HEK293 (cell line): ENCODE data around the gene SURF1.

Experiments used
- ZNF140 ChIP-seq: fragments of 450-650 bp; formaldehyde crosslinking; IDR thresholded peaks from 2 replicates; pipeline ENCODE4 v1.5.1; 2016; ENCODE audit warnings: missing biosample characterization, missing genetic modification characterization
- ZNF223 ChIP-seq: fragments of 450-650 bp; formaldehyde crosslinking; IDR thresholded peaks from 2 replicates; pipeline ENCODE4 v1.5.1; 2016; ENCODE audit warnings: missing biosample characterization, missing genetic modification characterization
- ZNF670 ChIP-seq: fragments of 450-650 bp; formaldehyde crosslinking; IDR thresholded peaks from 2 replicates; pipeline ENCODE4 v1.5.1; 2016; ENCODE audit warnings: missing biosample characterization, missing genetic modification characterization, low read depth
- TF ChIP-seq, protein P1 (sequence below): fragments of 450-650 bp; formaldehyde crosslinking; IDR thresholded peaks from 2 replicates; pipeline ENCODE4 v1.5.1; 2016; ENCODE audit warnings: missing biosample characterization, missing genetic modification characterization
- TF ChIP-seq, protein P2 (sequence below): fragments of 450-650 bp; formaldehyde crosslinking; IDR thresholded peaks from 2 replicates; pipeline ENCODE4 v1.5.1; 2016; ENCODE audit warnings: missing biosample characterization, missing genetic modification characterization

DNA sequence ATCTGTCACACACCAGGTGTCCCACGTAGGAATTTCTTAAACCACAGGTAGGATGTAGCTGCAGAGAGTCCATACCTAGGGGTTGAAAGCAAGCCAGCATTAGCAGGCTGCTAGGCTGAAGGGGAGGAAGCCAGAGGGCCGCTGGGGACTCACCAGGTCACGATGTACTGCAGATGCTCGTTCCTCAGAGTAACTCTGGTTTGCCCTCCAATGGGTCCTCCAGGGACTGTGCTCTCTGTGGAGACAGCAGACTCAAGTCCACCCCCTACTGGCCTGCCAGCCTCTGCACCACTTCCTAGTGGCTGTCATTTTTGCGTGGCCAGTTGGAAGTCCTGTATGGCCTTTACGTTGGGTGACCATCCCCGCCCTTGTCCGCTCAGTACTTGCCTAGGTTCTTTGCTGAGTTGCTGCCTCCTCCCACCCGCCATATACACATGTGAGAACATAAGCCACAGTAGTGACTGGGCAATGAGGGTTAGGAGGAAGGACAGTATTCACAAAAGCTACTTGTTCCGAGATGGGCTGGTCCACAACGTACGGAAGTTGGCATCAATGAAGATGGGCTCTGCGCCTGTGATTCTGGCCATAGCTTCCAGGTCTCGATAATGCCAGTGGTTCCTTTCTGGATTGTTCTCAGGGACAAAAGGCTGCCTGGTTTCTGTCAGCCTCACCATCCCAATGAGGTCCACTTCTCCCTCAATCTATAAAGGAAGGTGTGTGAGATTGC is 4.2 kb downstream of the SURF1 start:
- TF ChIP-seq ZNF140 (tag by site-specific recombination) (no peak), ZNF223 (no peak), ZNF670 (tag by site-specific recombination) (no peak)
- TF ChIP-seq, protein P1, sequence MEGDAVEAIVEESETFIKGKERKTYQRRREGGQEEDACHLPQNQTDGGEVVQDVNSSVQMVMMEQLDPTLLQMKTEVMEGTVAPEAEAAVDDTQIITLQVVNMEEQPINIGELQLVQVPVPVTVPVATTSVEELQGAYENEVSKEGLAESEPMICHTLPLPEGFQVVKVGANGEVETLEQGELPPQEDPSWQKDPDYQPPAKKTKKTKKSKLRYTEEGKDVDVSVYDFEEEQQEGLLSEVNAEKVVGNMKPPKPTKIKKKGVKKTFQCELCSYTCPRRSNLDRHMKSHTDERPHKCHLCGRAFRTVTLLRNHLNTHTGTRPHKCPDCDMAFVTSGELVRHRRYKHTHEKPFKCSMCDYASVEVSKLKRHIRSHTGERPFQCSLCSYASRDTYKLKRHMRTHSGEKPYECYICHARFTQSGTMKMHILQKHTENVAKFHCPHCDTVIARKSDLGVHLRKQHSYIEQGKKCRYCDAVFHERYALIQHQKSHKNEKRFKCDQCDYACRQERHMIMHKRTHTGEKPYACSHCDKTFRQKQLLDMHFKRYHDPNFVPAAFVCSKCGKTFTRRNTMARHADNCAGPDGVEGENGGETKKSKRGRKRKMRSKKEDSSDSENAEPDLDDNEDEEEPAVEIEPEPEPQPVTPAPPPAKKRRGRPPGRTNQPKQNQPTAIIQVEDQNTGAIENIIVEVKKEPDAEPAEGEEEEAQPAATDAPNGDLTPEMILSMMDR (tag by site-specific recombination), result peak; percentile 85
- TF ChIP-seq, protein P2, sequence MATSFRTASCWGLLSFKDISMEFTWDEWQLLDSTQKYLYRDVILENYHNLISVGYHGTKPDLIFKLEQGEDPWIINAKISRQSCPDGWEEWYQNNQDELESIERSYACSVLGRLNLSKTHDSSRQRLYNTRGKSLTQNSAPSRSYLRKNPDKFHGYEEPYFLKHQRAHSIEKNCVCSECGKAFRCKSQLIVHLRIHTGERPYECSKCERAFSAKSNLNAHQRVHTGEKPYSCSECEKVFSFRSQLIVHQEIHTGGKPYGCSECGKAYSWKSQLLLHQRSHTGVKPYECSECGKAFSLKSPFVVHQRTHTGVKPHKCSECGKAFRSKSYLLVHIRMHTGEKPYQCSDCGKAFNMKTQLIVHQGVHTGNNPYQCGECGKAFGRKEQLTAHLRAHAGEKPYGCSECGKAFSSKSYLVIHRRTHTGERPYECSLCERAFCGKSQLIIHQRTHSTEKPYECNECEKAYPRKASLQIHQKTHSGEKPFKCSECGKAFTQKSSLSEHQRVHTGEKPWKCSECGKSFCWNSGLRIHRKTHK (tag by site-specific recombination), result no peak
